Measurements from ENCODE around the gene OCA2. TPM values are rescaled to one million over a fixed set of nuclear protein-coding genes. Genes with fewer than 3 reads are reported as not detected.

OCA2 gene
- total RNA-seq, 1 donor from 2014 or later, result 0.79 TPM

DNA sequence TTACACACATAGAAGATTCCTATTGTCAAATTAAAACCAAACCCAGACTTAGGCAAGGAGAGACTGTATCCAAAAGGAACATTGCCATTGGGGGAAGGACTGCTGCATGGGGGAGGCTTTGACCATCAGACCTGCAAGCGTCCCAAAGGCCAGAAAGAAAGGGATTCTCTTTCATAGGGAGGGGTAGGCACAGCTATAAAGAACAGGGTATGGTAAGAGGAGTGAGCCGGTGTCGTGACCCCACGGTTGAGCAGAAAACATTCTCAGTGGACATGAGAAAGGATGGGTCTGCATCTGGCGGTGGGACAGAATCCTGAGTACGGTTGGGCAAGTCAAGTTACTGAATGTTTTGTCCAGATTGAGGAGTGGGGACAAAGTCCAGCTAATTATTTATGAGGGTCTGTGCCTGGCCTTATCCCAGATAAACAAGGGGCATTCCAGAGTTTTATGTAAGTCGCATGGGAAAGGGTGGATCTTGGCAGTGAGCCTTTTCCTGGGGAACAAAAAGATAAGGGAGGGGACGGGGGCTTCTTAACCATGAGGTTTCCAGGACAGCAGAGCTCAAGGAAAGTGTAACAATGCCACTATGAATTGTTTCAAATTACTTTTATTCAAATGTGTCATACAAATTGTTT, 357.8 kb downstream of the OCA2 start:
- Mint-ChIP-seq H3K27me3 (no peaks in the 10 kb centered on the region), H3K36me3 (ENCODE audit: insufficient read depth) (no peaks in the 10 kb centered on the region), H3K4me1 (ENCODE audit: low read depth) (peaks cover 20% of the 10 kb centered on the region), H3K9me3 (ENCODE audit: low read depth) (peaks cover 3% of the 10 kb centered on the region), H3K27ac (no peak overlapping the region), H3K4me3 (ENCODE audit: low read depth) (no peak overlapping the region)
- no peak for DNase-seq (ENCODE audit: low spot score, unreplicated experiment)
- TF ChIP-seq, protein P1, sequence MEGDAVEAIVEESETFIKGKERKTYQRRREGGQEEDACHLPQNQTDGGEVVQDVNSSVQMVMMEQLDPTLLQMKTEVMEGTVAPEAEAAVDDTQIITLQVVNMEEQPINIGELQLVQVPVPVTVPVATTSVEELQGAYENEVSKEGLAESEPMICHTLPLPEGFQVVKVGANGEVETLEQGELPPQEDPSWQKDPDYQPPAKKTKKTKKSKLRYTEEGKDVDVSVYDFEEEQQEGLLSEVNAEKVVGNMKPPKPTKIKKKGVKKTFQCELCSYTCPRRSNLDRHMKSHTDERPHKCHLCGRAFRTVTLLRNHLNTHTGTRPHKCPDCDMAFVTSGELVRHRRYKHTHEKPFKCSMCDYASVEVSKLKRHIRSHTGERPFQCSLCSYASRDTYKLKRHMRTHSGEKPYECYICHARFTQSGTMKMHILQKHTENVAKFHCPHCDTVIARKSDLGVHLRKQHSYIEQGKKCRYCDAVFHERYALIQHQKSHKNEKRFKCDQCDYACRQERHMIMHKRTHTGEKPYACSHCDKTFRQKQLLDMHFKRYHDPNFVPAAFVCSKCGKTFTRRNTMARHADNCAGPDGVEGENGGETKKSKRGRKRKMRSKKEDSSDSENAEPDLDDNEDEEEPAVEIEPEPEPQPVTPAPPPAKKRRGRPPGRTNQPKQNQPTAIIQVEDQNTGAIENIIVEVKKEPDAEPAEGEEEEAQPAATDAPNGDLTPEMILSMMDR (IDR thresholded peaks at IDR 0.05; ENCODE audit: unreplicated experiment), result no peak

GRCh38 chr15:27734785-27735495, 364.2 kb downstream of the OCA2 start:
- TF ChIP-seq, protein P1 (IDR thresholded peaks at IDR 0.05; ENCODE audit: unreplicated experiment), result no peak
- H3K27ac Mint-ChIP-seq, result no peak overlapping the region
- no peak for DNase-seq (ENCODE audit: low spot score, unreplicated experiment)
- no peaks in the 10 kb centered on the region for H3K4me1 Mint-ChIP-seq (ENCODE audit: low read depth)
- no peak overlapping the region for H3K4me3 Mint-ChIP-seq (ENCODE audit: low read depth)
- H3K36me3 Mint-ChIP-seq (ENCODE audit: insufficient read depth), result peaks cover 2% of the 10 kb centered on the region
- no peaks in the 10 kb centered on the region for H3K27me3 Mint-ChIP-seq
- H3K9me3 Mint-ChIP-seq (ENCODE audit: low read depth), result peaks cover 20% of the 10 kb centered on the region

DNA sequence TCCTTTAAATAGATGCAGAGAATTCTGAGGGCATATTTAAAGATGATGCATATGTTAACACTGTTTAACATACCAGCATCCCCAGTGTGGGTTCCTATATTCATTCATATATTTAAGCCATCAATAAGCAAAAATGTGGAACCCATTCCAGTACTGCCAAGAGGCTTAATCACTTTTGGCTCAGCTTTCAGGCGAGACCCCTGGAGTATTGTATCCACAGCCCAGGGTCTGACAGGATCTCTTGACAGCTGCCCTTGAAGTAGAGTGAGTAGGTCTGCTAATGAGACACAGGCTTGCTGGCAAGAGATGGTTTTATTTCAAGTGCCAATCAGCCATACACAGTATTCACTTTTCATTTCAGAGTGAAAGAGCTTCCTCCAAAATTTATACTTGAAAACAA, 367.3 kb downstream of the OCA2 start:
- peaks cover 17% of the 10 kb centered on the region for H3K9me3 Mint-ChIP-seq (ENCODE audit: low read depth)
- no peak overlapping the region for H3K27ac Mint-ChIP-seq
- TF ChIP-seq, protein P1 (IDR thresholded peaks at IDR 0.05; ENCODE audit: unreplicated experiment), result no peak
- H3K4me3 Mint-ChIP-seq (ENCODE audit: low read depth), result no peak overlapping the region
- H3K36me3 Mint-ChIP-seq (ENCODE audit: insufficient read depth), result peaks cover 2% of the 10 kb centered on the region
- peaks cover 3% of the 10 kb centered on the region for H3K27me3 Mint-ChIP-seq
- DNase-seq (ENCODE audit: low spot score, unreplicated experiment), result no peak
- no peaks in the 10 kb centered on the region for H3K4me1 Mint-ChIP-seq (ENCODE audit: low read depth)

GRCh38 chr15:27730868-27731267, 368.2 kb downstream of the OCA2 start:
- no peak overlapping the region for H3K4me3 Mint-ChIP-seq (ENCODE audit: low read depth)
- no peak overlapping the region for H3K27ac Mint-ChIP-seq
- peaks cover 2% of the 10 kb centered on the region for H3K36me3 Mint-ChIP-seq (ENCODE audit: insufficient read depth)
- H3K4me1 Mint-ChIP-seq (ENCODE audit: low read depth), result no peaks in the 10 kb centered on the region
- DNase-seq (ENCODE audit: low spot score, unreplicated experiment), result no peak
- TF ChIP-seq, protein P1 (IDR thresholded peaks at IDR 0.05; ENCODE audit: unreplicated experiment), result no peak
- H3K9me3 Mint-ChIP-seq (ENCODE audit: low read depth), result peaks cover 17% of the 10 kb centered on the region
- H3K27me3 Mint-ChIP-seq, result peaks cover 3% of the 10 kb centered on the region

- DNase-seq (ENCODE audit: low spot score, unreplicated experiment), result no peak
- TF ChIP-seq, protein P1 (IDR thresholded peaks at IDR 0.05; ENCODE audit: unreplicated experiment), result no peak
- no peaks in the 10 kb centered on the region for H3K9me3 Mint-ChIP-seq (ENCODE audit: low read depth)
- H3K27me3 Mint-ChIP-seq, result peaks cover 3% of the 10 kb centered on the region
- no peak overlapping the region for H3K27ac Mint-ChIP-seq
- no peak overlapping the region for H3K4me3 Mint-ChIP-seq (ENCODE audit: low read depth)
- no peaks in the 10 kb centered on the region for H3K36me3 Mint-ChIP-seq (ENCODE audit: insufficient read depth)
- no peaks in the 10 kb centered on the region for H3K4me1 Mint-ChIP-seq (ENCODE audit: low read depth)
These were observed 373.4 kb downstream of the OCA2 start for GRCh38 chr15:27725731-27726130.
